GM19351 (cell line): ENCODE data around the gene MTHFD1L.

ENCODE experiments used
- ATAC-seq: cut with Tn5 transposase; IDR thresholded peaks from one replicate; pipeline ENCODE4 v1.9.1; 2021; ENCODE audit warnings: mild to moderate bottlenecking, moderate library complexity; ENCODE audit not compliant: unreplicated experiment

Gene MTHFD1L

GRCh38 chr6:150897400-150897943, 32.0 kb downstream of the MTHFD1L start:
- ATAC-seq, result peak; percentile 70

GRCh38 chr6:150898399-150899170, 33.1 kb downstream of the MTHFD1L start:
- ATAC-seq, result peak; percentile 56

- ATAC-seq, result no peak
Measured at GRCh38 chr6:150899231-150899630, 33.7 kb downstream of the MTHFD1L start.

- no peak for ATAC-seq
Measured at GRCh38 chr6:150900049-150900448, 34.5 kb downstream of the MTHFD1L start.

GRCh38 chr6:150902142-150902776, 36.8 kb downstream of the MTHFD1L start:
- no peak for ATAC-seq

GRCh38 chr6:150905769-150906168, 40.3 kb downstream of the MTHFD1L start:
- no peak for ATAC-seq

- ATAC-seq, result no peak
Measured at GRCh38 chr6:150906641-150907326, 41.3 kb downstream of the MTHFD1L start.

- no peak for ATAC-seq
Measured at GRCh38 chr6:150907383-150907782, 41.9 kb downstream of the MTHFD1L start.

- ATAC-seq, result no peak
Measured at GRCh38 chr6:150908901-150909300, 43.4 kb downstream of the MTHFD1L start.

- ATAC-seq, result no peak
Measured at GRCh38 chr6:150910561-150910960, 45.1 kb downstream of the MTHFD1L start.

GRCh38 chr6:150914372-150914771, 48.9 kb downstream of the MTHFD1L start:
- no peak for ATAC-seq

GRCh38 chr6:150915131-150915879, 49.8 kb downstream of the MTHFD1L start:
- no peak for ATAC-seq

GRCh38 chr6:150915880-150916265, 50.4 kb downstream of the MTHFD1L start:
- no peak for ATAC-seq

GRCh38 chr6:150919938-150920337, 54.4 kb downstream of the MTHFD1L start:
- ATAC-seq, result no peak

- no peak for ATAC-seq
Measured at GRCh38 chr6:150922137-150922536, 56.6 kb downstream of the MTHFD1L start.

GRCh38 chr6:150924808-150925589, 59.5 kb downstream of the MTHFD1L start:
- no peak for ATAC-seq

GRCh38 chr6:150925590-150925928, 60.1 kb downstream of the MTHFD1L start:
- no peak for ATAC-seq

- ATAC-seq, result no peak
Measured at GRCh38 chr6:150925976-150926375, 60.5 kb downstream of the MTHFD1L start.

GRCh38 chr6:150928882-150929281, 63.4 kb downstream of the MTHFD1L start:
- no peak for ATAC-seq

- ATAC-seq, result no peak
Measured at GRCh38 chr6:150929416-150929815, 63.9 kb downstream of the MTHFD1L start.
